Effector memory CD4-positive, alpha-beta T cell (primary cell): Measurements from ENCODE around the gene PACRG.

Experiments
- DNase-seq, 3 donors: peaks; one replicate each; pipeline ENCODE4 v3.0.0-alpha.2; 2020
- H3K27ac ChIP-seq: 2 replicates; pipeline ENCODE4 v1.7.0; 2013; ENCODE audit warnings: mild to moderate bottlenecking, low read length, moderate library complexity; ENCODE audit not compliant: insufficient read depth, poor library complexity, severe bottlenecking
- H3K27me3 ChIP-seq: replicated peaks from 2 replicates; pipeline ENCODE4 v1.7.0; 2013; ENCODE audit warnings: mild to moderate bottlenecking, low read length; ENCODE audit not compliant: insufficient read depth, control insufficient read depth, poor library complexity, severe bottlenecking
- H3K36me3 ChIP-seq: 2 replicates; pipeline ENCODE4 v1.7.0; 2013; ENCODE audit warnings: mild to moderate bottlenecking, low read length, moderate library complexity; ENCODE audit not compliant: control insufficient read depth, insufficient read depth
- H3K4me1 ChIP-seq: 2 replicates; pipeline ENCODE4 v1.7.0; 2013; ENCODE audit warnings: low read length, mild to moderate bottlenecking; ENCODE audit not compliant: control insufficient read depth, insufficient read depth, poor library complexity, severe bottlenecking
- H3K4me3 ChIP-seq: 2 replicates; pipeline ENCODE4 v1.7.0; 2013; ENCODE audit warnings: low read length, low read depth, mild to moderate bottlenecking; ENCODE audit not compliant: insufficient read depth, poor library complexity, severe bottlenecking
- H3K9me3 ChIP-seq: 2 replicates; pipeline ENCODE4 v1.7.0; 2013; ENCODE audit warnings: mild to moderate bottlenecking, low read length, moderate library complexity; ENCODE audit not compliant: control insufficient read depth

PACRG gene

DNA sequence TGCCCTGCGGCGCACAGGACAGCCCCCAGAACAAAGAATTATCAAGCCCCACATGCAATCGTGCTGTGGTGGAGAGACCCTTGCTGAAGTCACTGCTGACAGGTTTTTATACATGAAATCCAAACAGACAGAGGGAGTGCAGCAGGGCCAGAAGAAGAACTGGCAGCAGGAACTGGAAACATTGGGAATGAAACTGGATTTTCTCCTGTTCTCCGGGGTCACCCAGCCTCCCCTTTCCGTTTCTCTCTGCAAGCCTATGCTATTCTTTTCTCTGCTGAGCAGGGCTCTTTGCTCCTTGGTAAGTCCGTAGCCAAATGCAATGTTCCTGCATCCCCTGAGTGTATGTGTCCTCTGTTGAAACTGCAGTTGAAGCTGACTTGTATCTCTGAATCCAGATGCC is 623.2 kb downstream of the PACRG start:
- Histone ChIP-seq H3K4me3 (no peak overlapping the region), H3K4me1 (no peaks in the 10 kb centered on the region), H3K27me3 (no peaks in the 10 kb centered on the region), H3K36me3 (no peaks in the 10 kb centered on the region), H3K27ac (no peak overlapping the region), H3K9me3 (no peaks in the 10 kb centered on the region)
- no peak for DNase-seq

- H3K27ac ChIP-seq = no peak overlapping the region
- no peak overlapping the region for H3K4me3 ChIP-seq
- no peaks in the 10 kb centered on the region for H3K27me3 ChIP-seq
- H3K9me3 ChIP-seq = no peaks in the 10 kb centered on the region
- H3K4me1 ChIP-seq = no peaks in the 10 kb centered on the region
- H3K36me3 ChIP-seq = no peaks in the 10 kb centered on the region
- no peak for DNase-seq
Measured at GRCh38 chr6:163352011-163352685, 624.4 kb downstream of the PACRG start.

GRCh38 chr6:163352966-163353365 is 625.2 kb downstream of the PACRG start:
- Histone ChIP-seq H3K9me3 (no peaks in the 10 kb centered on the region), H3K36me3 (no peaks in the 10 kb centered on the region), H3K27ac (no peak overlapping the region), H3K4me1 (no peaks in the 10 kb centered on the region), H3K27me3 (no peaks in the 10 kb centered on the region), H3K4me3 (no peak overlapping the region)
- no peak for DNase-seq

DNA sequence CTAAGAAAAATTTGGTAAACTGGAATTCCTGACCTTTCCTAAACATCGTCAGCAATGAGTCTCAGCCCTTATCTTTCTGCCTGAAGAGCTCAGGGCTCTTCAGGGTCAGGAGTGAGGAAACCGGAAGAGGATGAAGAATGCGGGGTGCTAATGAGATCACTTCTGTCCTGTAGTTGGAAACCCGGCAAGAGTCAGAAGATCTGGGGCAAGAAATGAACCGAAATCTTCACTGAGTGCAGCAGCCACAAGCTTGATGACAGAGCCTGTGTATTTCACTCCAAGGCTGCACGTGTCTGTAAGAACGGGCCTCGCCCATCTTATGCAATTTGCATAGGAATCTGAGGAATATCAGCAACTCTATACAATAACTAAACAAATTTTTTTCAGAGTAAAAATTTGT is 626.3 kb downstream of the PACRG start:
- no peaks in the 10 kb centered on the region for H3K27me3 ChIP-seq
- no peaks in the 10 kb centered on the region for H3K9me3 ChIP-seq
- H3K36me3 ChIP-seq = no peaks in the 10 kb centered on the region
- no peak overlapping the region for H3K4me3 ChIP-seq
- no peaks in the 10 kb centered on the region for H3K4me1 ChIP-seq
- DNase-seq = no peak
- H3K27ac ChIP-seq = no peak overlapping the region

DNA sequence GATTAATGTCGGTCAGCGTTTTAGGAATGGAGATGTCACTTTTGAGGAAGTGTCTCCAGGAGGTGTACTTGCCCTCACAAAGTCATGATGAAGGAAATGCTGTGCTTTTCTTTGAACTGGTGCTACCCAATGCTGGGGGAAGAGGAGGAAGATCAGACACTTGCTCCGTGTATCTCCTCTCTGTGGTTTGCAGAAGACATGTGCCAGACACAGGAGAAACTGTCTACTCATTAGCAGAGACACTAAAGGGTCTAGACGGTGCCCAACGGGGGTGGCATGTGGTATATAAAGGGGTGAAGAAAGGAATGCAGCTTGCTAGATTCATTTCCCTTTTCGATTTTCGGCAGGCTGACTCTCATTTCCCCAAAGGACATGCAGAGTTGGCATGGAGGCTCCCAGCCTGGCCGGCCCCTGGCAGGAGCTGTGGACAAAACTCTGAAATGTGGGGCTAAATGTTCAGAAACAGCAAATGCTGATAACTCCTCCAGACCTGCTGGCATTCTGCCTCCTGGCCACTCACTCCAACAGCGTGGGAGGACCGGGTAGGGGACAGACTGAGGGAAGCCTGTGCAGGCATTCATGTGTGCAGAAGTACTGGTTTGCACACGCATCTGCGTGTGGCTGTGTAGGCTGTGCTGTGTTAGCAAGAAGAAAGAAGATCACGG is 627.1 kb downstream of the PACRG start:
- no peak for DNase-seq
- Histone ChIP-seq H3K27ac (no peak overlapping the region), H3K4me3 (no peak overlapping the region)

GRCh38 chr6:163355426-163355991 is 627.7 kb downstream of the PACRG start:
- Histone ChIP-seq H3K9me3 (no peaks in the 10 kb centered on the region), H3K4me1 (no peaks in the 10 kb centered on the region), H3K4me3 (no peak overlapping the region), H3K27me3 (no peaks in the 10 kb centered on the region), H3K36me3 (no peaks in the 10 kb centered on the region), H3K27ac (no peak overlapping the region)
- no peak for DNase-seq

More for the DNA sequence above, 627.1 kb downstream of the PACRG start:
- H3K36me3 ChIP-seq = no peaks in the 10 kb centered on the region
- no peaks in the 10 kb centered on the region for H3K9me3 ChIP-seq
- no peaks in the 10 kb centered on the region for H3K27me3 ChIP-seq
- H3K4me1 ChIP-seq = no peaks in the 10 kb centered on the region

DNA sequence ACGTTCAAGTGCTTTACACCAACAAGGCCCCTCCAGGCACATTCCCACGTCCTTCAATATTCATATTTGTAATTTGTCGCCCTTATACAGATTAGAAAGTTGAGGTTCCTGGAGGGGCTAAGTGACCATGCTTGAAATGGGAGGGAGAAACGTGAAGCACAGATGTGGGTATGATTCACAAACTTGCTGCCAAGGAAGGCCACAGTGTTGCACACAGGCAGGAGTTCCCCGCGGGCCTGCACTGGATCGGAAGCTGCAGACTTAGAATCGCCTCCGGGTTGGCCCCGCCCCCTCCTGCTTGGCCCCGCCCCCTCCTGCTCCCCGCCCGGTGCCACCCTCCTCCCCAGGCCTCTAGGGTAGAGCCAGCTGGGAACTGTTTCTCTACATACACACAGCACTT is 628.5 kb downstream of the PACRG start:
- Histone ChIP-seq H3K27ac (no peak overlapping the region), H3K27me3 (no peaks in the 10 kb centered on the region), H3K9me3 (no peaks in the 10 kb centered on the region), H3K4me3 (no peak overlapping the region), H3K4me1 (no peaks in the 10 kb centered on the region), H3K36me3 (no peaks in the 10 kb centered on the region)
- no peak for DNase-seq

- DNase-seq = no peak
- H3K27me3 ChIP-seq = no peaks in the 10 kb centered on the region
- H3K9me3 ChIP-seq = no peaks in the 10 kb centered on the region
- no peak overlapping the region for H3K27ac ChIP-seq
- H3K4me1 ChIP-seq = no peaks in the 10 kb centered on the region
- H3K36me3 ChIP-seq = no peaks in the 10 kb centered on the region
- no peak overlapping the region for H3K4me3 ChIP-seq
Measured at GRCh38 chr6:163356743-163357142, 629.0 kb downstream of the PACRG start.

DNA sequence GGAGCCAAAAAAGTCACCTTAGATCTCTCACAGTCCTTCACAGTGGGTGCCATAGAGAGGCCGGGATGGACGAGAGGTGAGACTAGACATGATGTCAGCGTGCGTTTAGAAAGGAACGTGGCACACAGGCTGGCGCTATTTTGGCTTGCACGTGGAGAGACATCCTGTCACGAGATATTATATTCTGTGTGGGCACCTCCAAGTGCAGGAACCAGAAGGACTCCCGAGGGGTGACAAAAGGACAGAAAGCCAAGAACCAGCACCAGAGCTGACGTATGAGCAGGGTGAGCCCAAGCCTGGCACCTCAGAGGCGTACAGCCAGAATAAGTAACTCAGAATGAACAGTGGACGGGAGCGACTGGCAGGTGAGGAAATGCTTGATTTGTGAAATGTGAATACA is 636.9 kb downstream of the PACRG start:
- Histone ChIP-seq H3K4me1 (no peaks in the 10 kb centered on the region), H3K27me3 (no peaks in the 10 kb centered on the region), H3K9me3 (no peaks in the 10 kb centered on the region), H3K36me3 (no peaks in the 10 kb centered on the region), H3K27ac (no peak overlapping the region), H3K4me3 (no peak overlapping the region)
- DNase-seq = no peak
